Effector CD4-positive, alpha-beta T cell (primary cell): ENCODE data around the gene GALNT1.
"Not testable (repeated sequence)": the region's sequence is repeated elsewhere in the genome, so short reads cannot be mapped to it uniquely, and the experiment has no call there.

Source experiments
- DNase-seq: peaks from one replicate; pipeline ENCODE4 v3.0.0-alpha.2; 2020
- total RNA-seq: gene quantifications from one replicate; lab custom pipeline; 2026; lab: John Stamatoyannopoulos, UW

GALNT1 gene
- 37.7 reads per million, percentile 62 among the genes with 10 or more reads in this experiment for total RNA-seq

- no peak for DNase-seq
Measured at GRCh38 chr18:35581546-35581897, at the start of gene GALNT1. TSS of gene GALNT1 (plus strand) at chr18:35581740. CDS start at chr18:35654663, 72,923 bp downstream.

- DNase-seq, result no peak
Measured at GRCh38 chr18:35533916-35534405, 47.6 kb upstream of the GALNT1 start.

- DNase-seq, result no peak
Measured at GRCh38 chr18:35535297-35535696, 46.2 kb upstream of the GALNT1 start.

GRCh38 chr18:35542356-35542755 is 39.2 kb upstream of the GALNT1 start:
- no peak for DNase-seq

- no peak for DNase-seq
Measured at GRCh38 chr18:35547008-35547605, 34.4 kb upstream of the GALNT1 start.

GRCh38 chr18:35549564-35549963 is 32.0 kb upstream of the GALNT1 start:
- no peak for DNase-seq

- no peak for DNase-seq
Measured at GRCh38 chr18:35553300-35553699, 28.2 kb upstream of the GALNT1 start.

GRCh38 chr18:35555538-35555937 is 26.0 kb upstream of the GALNT1 start:
- not testable (repeated sequence) for DNase-seq

- no peak for DNase-seq
Measured at GRCh38 chr18:35559867-35560266, 21.7 kb upstream of the GALNT1 start.

GRCh38 chr18:35564795-35565453 is 16.6 kb upstream of the GALNT1 start:
- DNase-seq, result no peak

GRCh38 chr18:35566019-35566418 is 15.5 kb upstream of the GALNT1 start:
- DNase-seq, result no peak

GRCh38 chr18:35570182-35570581 is 11.4 kb upstream of the GALNT1 start:
- DNase-seq, result no peak

GRCh38 chr18:35571138-35571537 is 10.4 kb upstream of the GALNT1 start:
- no peak for DNase-seq

GRCh38 chr18:35572644-35573043 is 8.9 kb upstream of the GALNT1 start:
- DNase-seq, result no peak

- DNase-seq, result no peak
Measured at GRCh38 chr18:35573531-35573930, 8.0 kb upstream of the GALNT1 start.

GRCh38 chr18:35576240-35576845 is 5.2 kb upstream of the GALNT1 start:
- DNase-seq, result not testable (repeated sequence)

GRCh38 chr18:35577045-35577848 is 4.3 kb upstream of the GALNT1 start:
- no peak for DNase-seq

- no peak for DNase-seq
Measured at GRCh38 chr18:35578481-35578880, 3.1 kb upstream of the GALNT1 start.

- DNase-seq, result no peak
Measured at GRCh38 chr18:35578936-35579335, 2.6 kb upstream of the GALNT1 start.

- peak; percentile 50 for DNase-seq
Measured at GRCh38 chr18:35580701-35581539, 620 bp upstream of the GALNT1 start.

GRCh38 chr18:35581898-35582641 is 530 bp downstream of the GALNT1 start:
- no peak for DNase-seq
